Stomach (tissue), 4 donors: ENCODE measurements around the gene TMEM151B.

Experiments used
- POLR2AphosphoS5 ChIP-seq, 3 donors: sonication (generic); formaldehyde crosslinking; IDR thresholded peaks; one replicate each; pipeline ENCODE4 v1.6.1; 2016; ENCODE audit warnings: antibody characterized with exemption in 3 of 3
- TF ChIP-seq, protein P1 (sequence below), 7 experiments: fragments of 450-650 bp in 4 of 7; fragments of 200-600 bp in 3 of 7; sonication (generic) in 3 of 7; IDR thresholded peaks; one replicate each; pipeline ENCODE4 v1.5.1; 2016 to 2019; ENCODE audit warnings: antibody characterized with exemption in 7 of 7, control low read depth in 2 of 7, mild to moderate bottlenecking in 1 of 7

DNA sequence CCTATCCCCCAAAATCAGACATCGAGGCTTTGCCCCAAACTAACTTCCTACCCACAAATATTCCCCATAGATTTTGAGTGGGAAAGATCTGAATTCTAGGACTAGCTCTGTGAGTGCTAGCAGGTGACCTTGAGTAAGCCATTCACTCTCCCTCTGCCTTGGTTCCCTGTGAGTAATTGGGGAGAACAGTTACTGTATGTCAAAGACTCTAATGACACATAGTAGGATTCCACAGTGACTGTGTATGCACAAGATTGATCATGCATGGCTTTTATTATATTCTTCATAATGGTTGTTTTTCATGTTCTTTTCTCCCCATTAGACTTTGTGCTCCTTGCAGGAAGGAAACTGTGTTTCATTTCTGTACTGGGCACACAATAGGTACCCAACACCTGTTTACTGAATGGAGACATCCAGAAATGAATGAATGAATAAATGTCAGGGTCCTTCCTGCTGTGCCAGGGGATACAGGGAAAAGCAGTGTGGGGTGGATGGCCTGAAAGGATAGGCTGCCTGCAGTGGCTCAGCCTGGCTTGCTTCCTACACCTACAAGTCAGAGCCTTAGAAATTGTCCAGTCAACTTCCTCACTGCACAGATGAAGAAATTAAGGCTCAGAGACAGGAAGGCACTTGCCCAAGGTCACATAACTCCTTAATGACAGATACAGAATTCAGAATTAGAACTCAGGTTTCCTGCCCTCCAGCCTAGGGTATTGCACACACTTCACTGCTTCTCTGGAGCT, 901 bp upstream of the TMEM151B start:
- TF ChIP-seq POLR2AphosphoS5 (IDR thresholded peaks at IDR 0.05), result no peak
- TF ChIP-seq, protein P1, sequence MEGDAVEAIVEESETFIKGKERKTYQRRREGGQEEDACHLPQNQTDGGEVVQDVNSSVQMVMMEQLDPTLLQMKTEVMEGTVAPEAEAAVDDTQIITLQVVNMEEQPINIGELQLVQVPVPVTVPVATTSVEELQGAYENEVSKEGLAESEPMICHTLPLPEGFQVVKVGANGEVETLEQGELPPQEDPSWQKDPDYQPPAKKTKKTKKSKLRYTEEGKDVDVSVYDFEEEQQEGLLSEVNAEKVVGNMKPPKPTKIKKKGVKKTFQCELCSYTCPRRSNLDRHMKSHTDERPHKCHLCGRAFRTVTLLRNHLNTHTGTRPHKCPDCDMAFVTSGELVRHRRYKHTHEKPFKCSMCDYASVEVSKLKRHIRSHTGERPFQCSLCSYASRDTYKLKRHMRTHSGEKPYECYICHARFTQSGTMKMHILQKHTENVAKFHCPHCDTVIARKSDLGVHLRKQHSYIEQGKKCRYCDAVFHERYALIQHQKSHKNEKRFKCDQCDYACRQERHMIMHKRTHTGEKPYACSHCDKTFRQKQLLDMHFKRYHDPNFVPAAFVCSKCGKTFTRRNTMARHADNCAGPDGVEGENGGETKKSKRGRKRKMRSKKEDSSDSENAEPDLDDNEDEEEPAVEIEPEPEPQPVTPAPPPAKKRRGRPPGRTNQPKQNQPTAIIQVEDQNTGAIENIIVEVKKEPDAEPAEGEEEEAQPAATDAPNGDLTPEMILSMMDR (IDR thresholded peaks at IDR 0.05), result no peak
